Ramos (cell line): ENCODE results near the gene TMEM221.

Experiments
- in situ Hi-C: fragments of 300-500 bp; cut with MboI; formaldehyde crosslinking; loops from one replicate; pipeline ENCODE4 v1.14.3; 2022; ENCODE audit warnings: low sequenced_read_pairs; ENCODE audit not compliant: unreplicated experiment

Gene TMEM221

DNA sequence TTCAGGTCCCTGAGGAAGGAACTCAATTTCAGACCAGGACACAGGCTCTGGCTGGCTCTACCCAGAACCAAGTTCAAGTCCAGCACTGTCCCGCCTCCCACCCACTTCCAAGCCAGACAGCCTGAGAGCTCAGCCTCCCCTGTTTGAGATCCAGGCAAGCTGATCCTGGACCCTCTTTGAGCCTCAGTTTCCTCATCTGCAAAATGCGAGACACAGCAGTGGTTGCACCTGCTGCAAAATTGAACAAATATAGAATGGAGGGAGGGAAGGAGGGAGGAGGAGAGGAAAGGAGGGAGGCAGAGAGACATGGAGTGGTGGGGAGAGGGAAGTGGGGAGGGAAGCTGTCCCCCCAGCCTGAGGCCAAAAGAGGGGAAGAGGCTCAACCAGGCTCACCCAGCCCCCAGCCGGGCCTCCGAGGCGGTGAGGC, 751 bp downstream of the TMEM221 start:
- in situ Hi-C loops, result no loop called here

DNA sequence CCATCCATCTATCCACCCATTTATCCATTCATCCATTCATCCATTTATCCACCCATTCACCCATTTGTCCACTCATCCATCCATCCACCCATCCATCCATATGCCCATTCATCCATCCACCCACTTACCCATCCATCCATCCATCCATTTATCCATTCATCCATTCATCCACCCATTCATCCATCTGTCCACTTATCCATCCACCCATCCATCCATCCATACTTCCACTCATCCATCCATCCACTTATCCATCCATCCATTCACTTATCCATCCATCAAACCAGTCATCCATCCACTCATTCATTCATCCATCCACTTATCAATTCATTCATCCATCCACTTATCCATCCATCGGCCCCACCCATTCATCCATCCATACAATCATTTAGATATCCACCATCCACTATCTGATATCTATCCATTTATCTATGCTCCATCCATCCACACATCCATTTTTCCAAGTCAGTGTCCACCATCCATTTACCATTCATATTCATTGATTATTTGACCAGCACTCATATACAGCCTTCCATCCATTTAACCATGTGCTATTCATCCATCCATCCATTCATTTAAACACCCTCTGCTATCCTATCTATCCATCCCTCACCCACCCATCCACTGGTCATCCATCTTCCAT, 2.8 kb downstream of the TMEM221 start:
- in situ Hi-C loops, result no loop called here

DNA sequence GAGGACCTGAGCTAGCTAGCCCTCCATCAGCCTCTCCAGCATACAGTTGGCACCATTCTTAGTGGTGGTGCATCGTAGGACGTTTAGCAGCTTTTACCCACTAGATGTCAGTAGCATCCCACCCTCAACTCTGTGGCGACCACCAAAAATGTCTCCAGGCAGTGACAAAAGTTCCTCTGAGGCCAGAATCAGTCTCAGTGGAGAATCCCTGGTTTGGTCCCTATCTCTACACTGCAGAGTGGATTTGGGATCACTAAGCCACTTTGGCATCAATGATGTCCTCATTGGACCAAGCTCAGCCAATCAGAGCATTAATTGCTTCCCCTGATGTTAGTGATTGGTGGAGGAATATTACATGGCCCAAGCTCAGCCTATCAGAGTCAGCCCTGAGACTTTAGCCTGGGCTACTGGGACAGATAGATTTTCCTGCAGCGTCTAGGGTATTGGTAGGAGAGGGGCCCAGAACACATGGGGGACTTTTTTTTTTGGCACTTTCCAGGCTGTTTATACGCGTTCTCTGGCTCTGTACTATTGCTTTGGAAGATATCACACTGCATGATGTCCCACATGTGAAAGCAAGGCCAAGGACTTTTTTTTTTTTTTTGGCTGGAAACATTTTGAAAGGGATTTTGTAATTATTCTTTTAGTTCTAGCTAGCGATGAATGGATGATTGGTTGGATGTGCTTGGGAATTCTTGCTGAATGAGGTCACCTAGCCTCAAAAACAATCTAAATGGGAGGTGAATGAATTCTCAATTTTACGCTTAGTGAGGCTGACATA, 7.0 kb downstream of the TMEM221 start:
- in situ Hi-C loops, result no loop called here

DNA sequence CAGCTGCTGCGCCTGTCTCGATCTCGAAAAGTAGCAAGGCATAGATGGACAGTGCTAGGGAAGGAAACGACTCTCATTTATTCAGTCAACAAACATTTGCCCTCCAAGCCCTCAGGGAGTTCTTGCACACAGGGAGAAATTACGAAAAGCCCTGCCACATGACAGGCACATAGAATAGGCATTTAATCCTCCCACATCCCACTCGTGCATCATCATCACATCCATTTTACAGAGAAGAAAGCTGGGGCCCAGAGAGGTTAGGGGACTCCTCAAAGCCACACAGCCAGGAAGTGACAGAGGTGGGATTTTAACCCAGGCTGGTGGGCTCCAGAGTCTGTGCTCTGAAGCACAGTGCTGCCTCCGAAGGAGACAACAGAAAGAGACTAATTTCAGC, 11.6 kb downstream of the TMEM221 start:
- in situ Hi-C loops, result no loop called here

DNA sequence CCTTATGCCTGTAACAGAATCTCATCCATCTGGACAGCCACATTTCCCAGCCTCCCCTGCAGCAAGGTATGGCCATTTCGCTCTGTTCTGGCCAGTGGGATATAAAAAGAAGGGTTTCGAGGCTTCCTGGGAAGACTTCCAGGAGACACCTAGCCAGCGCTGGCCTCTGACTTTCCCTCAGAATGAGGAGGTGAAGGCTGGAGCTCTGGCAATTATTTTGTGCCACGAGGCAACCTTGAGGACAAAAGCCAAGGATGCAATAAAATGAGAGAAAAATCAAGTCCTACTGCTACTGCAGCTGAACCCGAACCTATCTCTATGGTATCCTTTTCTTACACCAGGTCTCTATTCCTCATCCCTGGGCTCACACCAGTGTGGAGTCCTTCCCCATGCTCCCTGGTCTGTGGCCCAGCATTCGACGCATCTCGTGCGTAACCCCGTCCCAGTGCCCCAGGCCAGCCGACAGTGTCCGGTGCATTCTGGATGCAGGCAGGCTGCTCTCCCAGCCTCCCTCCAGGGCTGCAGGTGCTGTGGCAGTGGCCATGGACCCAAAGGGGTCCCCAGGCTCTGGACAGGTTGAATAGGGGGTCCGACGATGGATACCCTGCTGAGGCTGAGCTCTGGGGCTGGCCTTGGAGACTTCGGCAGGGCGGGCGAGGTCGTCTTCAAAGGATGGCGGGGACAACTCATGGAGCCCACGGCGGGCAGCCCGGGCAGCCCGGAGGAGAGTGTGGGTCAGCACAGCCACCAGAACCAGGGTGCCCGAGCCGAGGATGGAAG, 12.2 kb downstream of the TMEM221 start:
- in situ Hi-C loops, result no loop called here

DNA sequence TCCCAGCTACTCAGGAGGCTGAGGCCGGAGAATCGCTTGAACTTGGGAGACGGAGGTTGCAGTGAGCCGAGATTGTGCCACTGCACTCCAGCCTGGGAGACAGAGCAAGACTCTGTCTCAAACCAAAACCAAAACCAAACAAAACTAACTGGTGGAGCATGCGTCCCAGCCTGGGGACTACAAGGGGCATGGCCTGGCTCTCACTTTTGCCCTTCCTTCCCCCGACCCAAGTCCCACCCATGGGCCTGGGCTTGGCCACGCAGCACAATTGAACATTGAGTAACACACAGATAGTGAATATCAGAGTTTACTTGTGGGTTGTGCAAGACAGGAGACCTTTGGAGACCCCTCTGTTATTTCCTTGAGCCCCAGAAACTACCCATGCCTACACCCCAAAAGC, 13.2 kb downstream of the TMEM221 start:
- in situ Hi-C loops, result no loop called here

DNA sequence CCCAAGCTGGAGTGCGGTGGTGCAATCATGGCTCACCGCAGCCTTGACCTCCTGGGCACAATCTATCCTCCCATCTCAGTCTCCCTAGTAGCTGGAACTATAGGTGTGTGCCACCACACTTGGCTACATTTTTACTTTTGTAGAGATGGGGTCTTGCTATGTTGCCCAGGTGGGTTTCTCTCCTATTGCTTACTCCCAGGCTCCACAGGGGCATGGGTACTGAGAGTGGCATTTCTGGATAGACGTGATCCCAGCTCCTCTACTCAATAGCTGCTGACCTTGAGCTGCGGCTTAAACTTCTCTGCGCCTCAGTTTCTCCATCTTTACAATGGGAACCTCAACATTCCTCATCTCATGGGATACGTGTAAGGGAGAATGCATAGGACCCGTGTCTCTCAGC, 17.1 kb downstream of the TMEM221 start:
- in situ Hi-C loops, result no loop called here

DNA sequence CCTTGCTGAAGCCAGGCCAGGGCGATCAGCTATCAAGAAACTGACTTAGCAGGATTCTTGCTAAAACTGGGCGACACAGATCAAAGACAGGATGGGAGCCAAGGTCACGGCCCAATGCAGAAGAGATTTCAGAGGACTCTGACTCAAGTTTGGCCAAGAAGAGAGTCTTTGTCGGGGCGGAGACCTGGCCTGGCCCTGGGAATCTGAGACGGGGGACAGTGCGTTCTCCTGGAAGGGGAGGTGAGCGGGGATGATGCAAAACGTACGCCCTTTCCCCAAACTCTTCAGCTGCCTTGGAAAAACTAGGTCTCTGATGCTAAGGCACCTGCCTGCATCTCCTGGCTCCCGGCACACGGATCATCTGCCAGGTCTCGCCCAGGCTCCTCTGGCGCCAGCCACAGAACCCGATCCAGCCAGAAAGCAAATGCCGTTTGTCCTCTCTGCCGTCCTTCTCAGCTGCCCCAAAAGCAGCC, 18.8 kb downstream of the TMEM221 start:
- in situ Hi-C loops, result no loop called here

DNA sequence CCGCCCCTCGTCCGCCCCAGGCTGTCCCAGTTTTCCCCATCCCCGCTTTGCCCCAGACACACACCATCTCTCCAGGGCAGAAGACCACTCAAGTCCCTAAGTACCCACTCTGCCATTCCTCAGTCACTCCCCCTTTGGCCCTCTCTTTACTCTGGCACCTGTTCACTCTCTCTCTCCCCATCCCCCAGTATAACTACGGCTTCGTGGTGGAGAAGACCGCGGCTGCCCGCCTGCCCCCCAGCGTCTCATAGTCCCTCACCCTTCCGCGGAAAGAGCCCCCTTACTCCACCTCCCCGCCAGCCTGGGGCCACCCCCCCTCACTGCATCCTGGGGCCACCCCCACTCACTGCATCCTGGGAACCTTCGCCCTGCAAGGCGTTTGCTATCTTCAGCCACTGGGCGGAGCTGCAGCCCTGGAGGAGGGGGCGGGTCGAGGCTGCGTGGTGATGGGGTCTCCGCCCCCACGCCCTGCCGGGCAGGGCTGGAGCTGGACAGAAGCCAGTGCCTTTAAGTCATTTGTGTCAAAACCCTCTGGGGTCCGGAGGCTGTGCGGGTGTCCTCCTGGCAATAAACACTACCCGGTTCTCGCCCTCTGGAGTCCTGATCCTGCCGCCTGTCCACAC, 23.6 kb downstream of the TMEM221 start:
- in situ Hi-C loops, result no loop called here

DNA sequence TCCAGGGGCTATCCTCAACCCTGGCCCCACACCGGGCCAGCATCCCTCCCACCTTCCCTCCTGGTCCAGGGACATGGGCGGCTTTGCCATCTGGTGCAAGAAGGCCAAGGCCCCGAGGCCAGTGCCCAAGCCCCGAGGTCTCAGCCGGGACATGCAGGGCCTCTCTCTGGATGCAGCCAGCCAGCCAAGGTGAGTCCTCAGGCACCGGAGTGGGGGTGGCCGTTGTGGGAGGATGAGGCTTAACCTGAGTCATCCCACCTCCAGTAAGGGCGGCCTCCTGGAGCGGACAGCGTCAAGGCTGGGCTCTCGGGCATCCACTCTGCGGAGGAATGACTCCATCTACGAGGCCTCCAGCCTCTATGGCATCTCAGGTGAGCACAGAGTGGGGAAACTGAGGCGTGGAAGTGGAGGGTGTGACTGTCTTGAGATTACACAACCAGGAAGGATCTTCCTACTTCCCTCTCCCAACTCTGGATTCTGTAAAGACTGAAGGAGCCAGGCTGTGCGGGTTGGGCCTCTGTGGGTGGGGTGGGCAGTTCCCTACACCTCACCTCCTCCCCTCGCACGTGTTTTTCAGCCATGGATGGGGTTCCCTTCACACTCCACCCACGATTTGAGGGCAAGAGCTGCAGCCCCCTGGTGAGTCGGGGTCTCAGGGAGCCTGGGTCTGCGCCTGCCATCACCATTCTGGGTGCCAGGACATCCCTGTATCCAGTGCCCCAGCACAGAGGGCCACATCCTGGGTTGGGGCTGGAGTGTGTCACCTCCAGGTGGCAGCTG, 24.8 kb downstream of the TMEM221 start:
- in situ Hi-C loops, result no loop called here

DNA sequence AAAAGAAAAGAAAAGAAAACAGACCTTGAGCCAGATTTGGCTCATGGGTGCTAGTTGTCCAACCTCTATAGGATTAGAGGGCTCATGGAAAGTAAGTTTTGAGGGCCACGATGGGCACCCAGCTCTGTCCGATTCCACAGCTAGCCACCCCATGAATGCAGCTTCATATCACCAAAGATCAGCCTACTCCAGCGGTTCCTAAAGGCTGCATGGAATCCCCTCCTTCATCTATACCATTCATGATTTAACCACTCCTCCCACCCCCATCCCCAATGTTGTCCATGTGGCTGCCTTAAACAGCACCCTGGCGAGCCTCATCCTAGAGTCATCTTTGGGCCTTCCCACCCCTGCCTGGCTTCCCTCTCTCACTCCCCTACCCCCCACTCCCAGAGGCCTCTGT, 26.5 kb downstream of the TMEM221 start:
- in situ Hi-C loops, result no loop called here

DNA sequence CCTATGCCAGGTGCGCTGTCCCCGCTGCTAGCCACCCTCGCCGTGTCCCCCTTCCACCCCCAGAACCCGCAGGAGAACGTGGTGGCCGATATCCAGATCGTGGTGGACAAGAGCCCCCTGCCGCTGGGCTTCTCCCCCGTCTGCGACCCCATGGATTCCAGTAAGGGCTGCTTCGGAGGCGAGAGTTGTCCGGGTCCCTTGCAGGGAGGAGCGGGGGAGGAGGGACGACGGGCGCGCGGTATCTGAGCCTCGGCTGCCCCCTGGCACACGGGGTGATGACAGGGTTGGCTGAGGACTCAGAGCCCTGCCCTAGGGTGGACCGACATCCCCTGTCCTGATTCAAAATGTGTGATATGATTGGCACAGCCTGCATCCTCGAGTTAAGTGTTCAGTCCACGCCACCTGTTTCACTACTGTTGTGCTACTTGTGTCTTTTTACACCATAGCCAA, 28.0 kb downstream of the TMEM221 start:
- in situ Hi-C loops, result no loop called here

DNA sequence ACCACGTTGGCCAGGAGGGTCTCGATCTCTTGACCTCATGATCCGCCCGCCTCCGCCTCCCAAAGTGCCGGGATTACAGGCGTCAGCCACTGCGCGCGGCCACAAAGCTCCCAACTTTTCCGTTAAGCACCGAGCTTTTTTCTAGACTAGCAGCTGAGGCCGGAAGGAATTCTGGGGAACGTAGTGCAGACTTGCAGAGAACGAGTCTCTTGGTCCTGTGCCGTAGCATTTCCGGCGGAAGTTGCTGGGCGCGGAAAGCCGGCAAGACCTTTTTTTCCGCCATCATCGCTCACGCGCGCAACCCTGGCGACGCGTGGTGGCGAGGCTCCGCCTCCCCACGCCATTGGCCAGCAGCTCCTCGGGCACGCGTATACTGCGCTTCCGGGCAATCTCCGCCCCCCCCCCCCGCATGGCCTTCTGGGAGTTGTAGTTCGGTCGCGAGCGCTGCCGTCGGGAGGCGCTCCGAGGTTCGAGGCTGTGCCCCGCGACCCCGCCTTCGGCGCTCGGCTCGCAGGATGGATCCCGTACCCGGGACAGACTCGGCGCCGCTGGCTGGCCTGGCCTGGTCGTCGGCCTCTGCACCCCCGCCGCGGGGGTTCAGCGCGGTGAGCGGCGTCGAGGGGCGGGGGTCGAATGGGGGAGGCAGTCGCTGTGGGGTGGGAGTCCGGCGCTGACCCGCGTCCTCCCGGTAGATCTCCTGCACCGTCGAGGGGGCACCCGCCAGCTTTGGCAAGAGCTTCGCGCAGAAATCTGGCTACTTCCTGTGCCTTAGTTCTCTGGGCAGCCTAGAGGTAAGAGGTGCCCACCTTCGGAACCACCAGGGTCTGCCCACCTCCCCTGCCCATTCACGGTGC, 28.6 kb downstream of the TMEM221 start, which contains the start of gene MVB12A:
Gene MVB12A, plus strand, starts transcription at position 427 of the 854 bp plus-strand sequence. Its CDS starts 89 bp downstream, at position 516.
- in situ Hi-C loops, result no loop called here

DNA sequence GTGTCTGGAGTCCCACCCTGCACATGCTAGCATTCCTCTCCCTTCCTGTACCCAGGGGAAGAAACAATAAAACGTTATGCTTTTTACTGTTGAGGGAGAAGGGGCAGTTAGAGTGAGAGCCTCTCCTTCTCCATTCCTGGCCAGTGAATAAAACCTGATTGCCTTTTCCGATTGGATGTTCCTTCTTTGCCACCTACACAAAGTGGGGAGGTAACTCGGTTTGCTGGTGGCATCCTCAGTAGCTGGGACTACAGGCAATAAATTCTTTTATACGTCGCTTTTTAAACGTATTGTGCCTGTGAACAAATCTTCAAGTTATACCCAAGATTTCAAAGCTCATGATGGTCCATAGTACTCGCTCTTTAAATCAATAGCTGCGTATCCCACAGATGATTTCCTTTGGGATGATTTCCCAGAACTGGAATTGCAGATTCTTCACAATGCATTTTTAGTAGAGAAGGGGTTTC, 29.3 kb downstream of the TMEM221 start:
- in situ Hi-C loops, result no loop called here

DNA sequence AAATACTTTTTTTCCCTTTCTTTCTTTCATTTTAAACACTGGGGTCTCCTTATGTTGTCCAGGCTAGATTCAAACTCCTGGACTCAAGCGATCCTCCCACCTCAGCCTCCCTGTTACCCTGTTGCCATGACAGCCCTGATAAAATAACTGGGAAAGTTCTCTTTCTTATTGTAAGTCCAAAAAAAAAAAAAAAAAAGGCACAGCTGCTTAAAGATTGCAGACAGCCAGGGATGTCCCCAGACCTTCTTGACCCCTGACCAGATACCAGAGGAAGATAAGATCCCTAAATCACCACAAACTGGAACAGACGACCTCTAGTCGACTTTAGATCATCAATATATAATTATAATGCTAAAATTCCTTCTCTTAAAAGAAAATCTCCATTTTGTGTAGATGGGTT, 29.8 kb downstream of the TMEM221 start:
- in situ Hi-C loops, result no loop called here

DNA sequence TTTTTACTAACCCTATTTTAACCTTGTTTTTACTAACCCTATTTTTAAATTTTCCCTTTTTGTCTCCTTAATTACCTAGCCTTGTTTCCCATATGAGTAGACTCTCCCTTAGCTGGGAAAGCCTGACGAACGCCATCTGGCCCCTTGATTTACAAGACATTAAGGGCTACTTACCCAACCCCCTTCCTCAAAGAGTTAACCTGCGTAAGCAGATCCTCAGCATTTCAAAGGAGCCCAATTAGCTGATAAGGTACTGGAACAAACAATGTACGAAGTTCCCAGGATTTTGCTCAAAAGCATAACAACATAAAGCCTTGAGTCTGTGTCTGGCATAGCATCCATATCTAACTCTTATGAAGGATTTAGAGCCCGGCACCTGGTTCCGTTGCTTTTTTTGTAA, 33.3 kb downstream of the TMEM221 start:
- in situ Hi-C loops, result no loop called here

DNA sequence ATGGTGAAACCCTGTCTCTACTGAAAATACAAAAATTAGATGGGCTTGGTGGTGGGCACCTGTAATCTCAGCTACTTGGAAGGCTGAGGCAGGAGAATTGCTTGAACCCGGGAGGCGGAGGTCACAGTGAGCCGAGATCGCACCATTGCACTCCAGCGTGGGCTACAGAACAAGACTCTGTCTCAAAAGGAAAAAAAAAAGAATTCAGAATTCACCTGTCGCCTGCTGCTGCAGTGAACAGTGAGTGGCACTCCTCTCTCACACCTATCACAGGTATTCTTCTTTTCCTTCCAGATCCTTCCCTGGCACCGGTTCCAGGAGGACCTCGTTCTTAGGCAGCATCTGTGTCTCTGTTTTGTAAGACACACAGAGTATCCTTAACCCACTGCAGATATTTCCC, 34.4 kb downstream of the TMEM221 start:
- in situ Hi-C loops, result no loop called here

DNA sequence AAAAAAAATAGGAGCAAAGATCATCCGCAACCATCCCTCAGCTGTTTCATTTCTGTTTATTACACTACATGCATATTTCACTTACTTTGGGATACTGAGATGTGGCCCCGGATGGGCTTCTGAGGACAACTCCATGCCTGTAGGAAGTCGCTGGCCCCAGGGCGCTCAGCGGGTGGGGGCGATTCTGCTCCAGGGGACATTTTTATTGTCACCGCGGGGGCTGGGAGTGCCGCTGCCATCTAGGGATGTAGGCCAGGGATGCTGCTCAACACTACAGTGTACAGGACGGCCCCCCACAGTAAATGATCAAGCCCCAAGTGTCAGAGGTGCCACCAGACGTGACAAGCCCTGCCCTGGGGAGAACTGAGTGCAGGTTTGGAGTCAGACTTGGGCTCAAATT, 36.7 kb downstream of the TMEM221 start:
- in situ Hi-C loops, result no loop called here

DNA sequence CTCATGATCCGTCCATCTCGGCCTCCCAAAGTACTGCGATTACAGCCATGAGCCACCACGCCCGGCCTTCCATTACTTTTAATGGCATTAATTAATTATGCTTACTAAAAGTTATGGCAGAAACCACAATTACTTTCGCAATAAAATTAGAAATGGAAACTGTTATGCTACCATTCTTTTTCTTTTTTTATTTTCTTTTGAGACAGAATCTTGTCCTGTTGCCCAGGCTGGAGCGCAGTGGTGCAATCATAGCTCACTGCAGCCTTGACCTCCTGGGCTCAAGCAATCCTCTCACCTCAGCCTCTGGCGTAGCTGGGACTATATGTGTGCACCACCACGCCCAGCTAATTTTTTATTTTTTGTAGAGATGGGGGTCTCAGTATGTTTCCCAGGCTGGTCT, 38.5 kb downstream of the TMEM221 start:
- in situ Hi-C loops, result no loop called here
